Measurements from ENCODE around the gene NARF. TPM values are rescaled to one million over a fixed set of nuclear protein-coding genes. Genes with fewer than 3 reads are reported as not detected.
A peak's percentile ranks its signal among the peaks of the same experiment; 100 is the strongest.

NARF gene
- total RNA-seq, 4 donors from 2014 or later, result 33.2 to 47.5 (median 40.2) TPM

DNA sequence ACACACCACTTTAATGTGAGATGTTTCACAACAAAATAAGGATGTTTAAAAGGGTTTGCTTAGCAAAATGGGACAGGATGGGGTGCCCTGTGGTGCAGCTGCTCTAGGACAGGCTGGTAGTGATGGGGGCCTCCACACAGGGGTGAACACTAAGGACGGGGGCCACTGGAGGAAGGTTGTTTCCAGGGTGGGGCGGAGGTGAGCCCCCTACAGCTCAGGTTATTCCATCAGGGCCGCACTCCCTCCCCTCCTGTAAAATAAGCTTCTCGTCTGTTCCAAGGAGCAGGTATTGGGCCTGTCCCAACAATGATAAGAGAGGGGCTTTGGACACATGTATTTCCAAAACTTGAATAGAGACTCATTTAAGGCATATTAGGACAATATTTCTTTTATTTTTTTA, 42.3 kb upstream of the NARF start:
- Histone ChIP-seq H3K9me3 (no peaks in the 10 kb centered on the region), H3K36me3 (peaks cover 0 to 32% (median 5%) of the 10 kb centered on the region in 3 donors), H3K27me3 (no peaks in the 10 kb centered on the region), H3K4me3 (no peak overlapping the region), H3K27ac (no peak overlapping the region), H3K4me1 (peaks cover 16 to 38% (median 16%) of the 10 kb centered on the region in 3 donors)
- DNase-seq, result no peak
- TF ChIP-seq, protein P1, sequence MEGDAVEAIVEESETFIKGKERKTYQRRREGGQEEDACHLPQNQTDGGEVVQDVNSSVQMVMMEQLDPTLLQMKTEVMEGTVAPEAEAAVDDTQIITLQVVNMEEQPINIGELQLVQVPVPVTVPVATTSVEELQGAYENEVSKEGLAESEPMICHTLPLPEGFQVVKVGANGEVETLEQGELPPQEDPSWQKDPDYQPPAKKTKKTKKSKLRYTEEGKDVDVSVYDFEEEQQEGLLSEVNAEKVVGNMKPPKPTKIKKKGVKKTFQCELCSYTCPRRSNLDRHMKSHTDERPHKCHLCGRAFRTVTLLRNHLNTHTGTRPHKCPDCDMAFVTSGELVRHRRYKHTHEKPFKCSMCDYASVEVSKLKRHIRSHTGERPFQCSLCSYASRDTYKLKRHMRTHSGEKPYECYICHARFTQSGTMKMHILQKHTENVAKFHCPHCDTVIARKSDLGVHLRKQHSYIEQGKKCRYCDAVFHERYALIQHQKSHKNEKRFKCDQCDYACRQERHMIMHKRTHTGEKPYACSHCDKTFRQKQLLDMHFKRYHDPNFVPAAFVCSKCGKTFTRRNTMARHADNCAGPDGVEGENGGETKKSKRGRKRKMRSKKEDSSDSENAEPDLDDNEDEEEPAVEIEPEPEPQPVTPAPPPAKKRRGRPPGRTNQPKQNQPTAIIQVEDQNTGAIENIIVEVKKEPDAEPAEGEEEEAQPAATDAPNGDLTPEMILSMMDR (IDR thresholded peaks at IDR 0.05), result no peak
- TF ChIP-seq POLR2A (IDR thresholded peaks at IDR 0.05), result no peak
- intact Hi-C loops (cut with DNase I), result no loop called here
- 83 to 86% methylated on average over 4 of the region's 4 CpGs for WGBS, 2 donors

DNA sequence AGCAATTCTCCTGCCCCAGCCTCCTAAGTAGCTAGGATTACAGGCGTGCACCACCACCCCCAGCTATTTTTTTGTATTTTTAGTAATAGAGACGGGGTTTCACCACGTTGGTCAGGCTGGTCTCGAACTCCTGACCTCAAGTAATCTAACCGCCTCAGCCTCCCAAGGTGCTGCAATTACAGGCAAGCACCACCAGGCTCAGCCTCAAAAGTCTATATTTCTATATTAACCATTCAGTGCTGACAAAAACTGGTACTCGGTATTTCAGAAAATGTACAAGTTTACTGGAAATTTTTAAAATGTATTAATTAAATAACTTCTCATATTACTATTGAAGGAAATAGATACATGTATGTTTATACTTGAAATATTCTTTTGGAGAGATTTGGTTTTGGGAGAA, 41.8 kb upstream of the NARF start:
- Histone ChIP-seq H3K36me3 (peaks cover 0 to 37% (median 8%) of the 10 kb centered on the region in 3 donors), H3K27me3 (no peaks in the 10 kb centered on the region), H3K4me3 (no peak overlapping the region), H3K9me3 (no peaks in the 10 kb centered on the region), H3K27ac (no peak overlapping the region), H3K4me1 (peaks cover 16 to 38% (median 16%) of the 10 kb centered on the region in 3 donors)
- TF ChIP-seq, protein P1 (IDR thresholded peaks at IDR 0.05), result peak in 1 of 6 experiments; percentile 24
- no peak for TF ChIP-seq POLR2A (IDR thresholded peaks at IDR 0.05)
- intact Hi-C loops (cut with DNase I), result no loop called here
- WGBS, 2 donors, result 83 to 85% methylated on average over 6 of the region's 6 CpGs
- no peak for DNase-seq

DNA sequence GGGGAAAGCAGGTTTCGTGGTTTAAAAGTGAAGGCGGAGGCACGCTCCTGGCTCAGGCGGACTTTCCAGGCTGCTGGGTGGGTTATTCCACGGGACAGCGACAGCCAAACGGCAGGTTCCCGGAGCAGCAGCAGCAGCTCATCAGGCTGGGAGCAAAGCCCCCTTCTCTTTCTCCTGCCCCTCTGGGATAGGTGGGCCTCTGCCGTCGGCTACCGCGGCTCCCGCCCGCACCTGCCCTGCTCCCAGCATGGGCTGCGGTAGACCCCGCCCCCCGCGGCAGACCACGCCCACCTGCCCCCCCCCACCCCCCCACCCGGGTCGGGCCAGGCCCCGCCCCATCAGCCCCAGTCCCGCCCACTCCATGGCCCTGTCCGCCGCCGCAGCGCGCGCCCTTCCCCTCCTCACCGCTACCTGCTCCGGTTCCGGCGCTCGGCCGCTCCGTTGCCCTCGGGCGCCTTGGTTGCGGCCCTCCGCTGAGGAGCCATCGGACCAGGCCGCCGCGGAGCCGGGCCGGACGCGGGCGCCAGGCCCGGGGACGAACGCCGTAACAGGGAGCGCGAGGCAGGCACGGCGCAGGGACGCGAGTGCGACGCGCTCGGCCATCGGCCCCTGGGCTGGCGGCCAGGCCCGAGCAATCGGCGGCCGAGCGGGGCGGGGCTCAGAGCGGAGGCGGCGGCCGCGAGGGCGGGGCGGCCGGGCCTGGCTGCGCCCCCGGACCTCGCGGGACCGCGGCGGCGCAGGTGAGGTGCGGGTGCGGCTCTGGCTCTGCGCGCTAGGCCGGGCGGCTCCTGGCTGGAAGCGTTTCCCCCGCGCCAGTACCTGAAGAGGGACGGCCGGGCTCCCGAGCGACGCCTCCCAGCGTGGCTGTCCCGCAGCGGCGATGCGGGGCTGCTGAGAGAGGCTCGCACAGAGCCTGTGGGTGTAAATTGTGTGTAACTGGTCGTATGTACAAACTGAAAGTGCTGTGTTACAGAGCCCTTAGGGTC, 40.2 kb upstream of the NARF start, which contains the start of the genes HEXD and OGFOD3:
HEXD (plus strand) TSS at position 347 of the 986 bp plus-strand sequence. CDS start 1,453 bp downstream, outside the sequence.
OGFOD3 (minus strand) TSS at position 586 of the 986 bp plus-strand sequence; CDS start at position 485, 101 bp downstream.
- TF ChIP-seq, protein P1 (IDR thresholded peaks at IDR 0.05), result peak in 3 of 6 experiments; percentile 22 to 30 (median 28)
- peak in 2 of 4 donors; percentile 24 to 58 for TF ChIP-seq POLR2A (IDR thresholded peaks at IDR 0.05)
- intact Hi-C loops (cut with DNase I), result no loop called here
- 0% methylated on average over 1 to 9 of the region's 108 CpGs for WGBS, 2 donors

DNA sequence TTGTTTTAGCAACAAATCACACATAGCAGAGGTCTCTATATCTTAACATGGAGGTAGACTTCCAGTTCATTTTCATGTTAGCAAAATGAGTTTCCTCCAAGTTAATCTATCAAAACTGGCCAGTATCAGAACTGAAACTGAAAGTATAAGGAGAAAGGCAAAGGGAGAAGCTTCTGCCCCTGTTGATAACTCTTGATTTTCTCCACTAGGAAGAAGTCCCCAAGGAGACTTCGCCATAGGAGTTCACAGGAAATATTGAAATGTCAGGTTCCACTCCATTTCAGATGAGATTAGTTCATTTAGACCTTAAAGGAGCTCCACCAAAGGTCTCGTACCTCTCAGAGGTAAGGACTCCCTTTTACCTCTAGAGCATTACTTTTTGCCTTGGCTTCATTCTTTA, 39.0 kb upstream of the NARF start:
- no peaks in the 10 kb centered on the region for H3K27me3 ChIP-seq
- 42 to 64% methylated on average over 2 of the region's 2 CpGs for WGBS, 2 donors
- peak overlapping the region; percentile 3 to 96 (median 67) for H3K27ac ChIP-seq
- peaks cover 0 to 30% (median 8%) of the 10 kb centered on the region in 3 donors for H3K36me3 ChIP-seq
- intact Hi-C loops (cut with DNase I), result no loop called here
- H3K9me3 ChIP-seq, result peaks cover 0 to 7% (median 0%) of the 10 kb centered on the region in 3 donors
- DNase-seq, result no peak
- no peak for TF ChIP-seq POLR2A (IDR thresholded peaks at IDR 0.05)
- TF ChIP-seq, protein P1 (IDR thresholded peaks at IDR 0.05), result no peak
- peaks cover 14 to 33% (median 14%) of the 10 kb centered on the region in 3 donors for H3K4me1 ChIP-seq
- peak overlapping the region; percentile 75 to 87 (median 80) for H3K4me3 ChIP-seq

More for the DNA sequence above, 40.2 kb upstream of the NARF start, which contains the start of the genes HEXD and OGFOD3:
- peak within 1 kb of the TSS; percentile 75 to 87 (median 80) for H3K4me3 ChIP-seq
- H3K36me3 ChIP-seq, result peaks cover 0 to 39% (median 8%) of the 10 kb centered on the region in 3 donors
- no peak for DNase-seq
- H3K27ac ChIP-seq, result peak within 1 kb of the TSS; percentile 89 to 96 (median 92)
- H3K27me3 ChIP-seq, result no peaks in the 10 kb centered on the region
- peaks cover 0 to 7% (median 0%) of the 10 kb centered on the region in 3 donors for H3K9me3 ChIP-seq
- peaks cover 16 to 38% (median 16%) of the 10 kb centered on the region in 3 donors for H3K4me1 ChIP-seq

Data from esophagus squamous epithelium (tissue), 5 donors.